HG02610 (cell line): ENCODE measurements around the gene EXOC3.
"Not testable (repeated sequence)": the region's sequence is repeated elsewhere in the genome, so short reads cannot be mapped to it uniquely, and the experiment has no call there.

ENCODE experiments used
- ATAC-seq: cut with Tn5 transposase; IDR thresholded peaks from one replicate; pipeline ENCODE4 v1.9.1; 2021; ENCODE audit warnings: mild to moderate bottlenecking, moderate library complexity; ENCODE audit not compliant: unreplicated experiment

The EXOC3 gene

DNA sequence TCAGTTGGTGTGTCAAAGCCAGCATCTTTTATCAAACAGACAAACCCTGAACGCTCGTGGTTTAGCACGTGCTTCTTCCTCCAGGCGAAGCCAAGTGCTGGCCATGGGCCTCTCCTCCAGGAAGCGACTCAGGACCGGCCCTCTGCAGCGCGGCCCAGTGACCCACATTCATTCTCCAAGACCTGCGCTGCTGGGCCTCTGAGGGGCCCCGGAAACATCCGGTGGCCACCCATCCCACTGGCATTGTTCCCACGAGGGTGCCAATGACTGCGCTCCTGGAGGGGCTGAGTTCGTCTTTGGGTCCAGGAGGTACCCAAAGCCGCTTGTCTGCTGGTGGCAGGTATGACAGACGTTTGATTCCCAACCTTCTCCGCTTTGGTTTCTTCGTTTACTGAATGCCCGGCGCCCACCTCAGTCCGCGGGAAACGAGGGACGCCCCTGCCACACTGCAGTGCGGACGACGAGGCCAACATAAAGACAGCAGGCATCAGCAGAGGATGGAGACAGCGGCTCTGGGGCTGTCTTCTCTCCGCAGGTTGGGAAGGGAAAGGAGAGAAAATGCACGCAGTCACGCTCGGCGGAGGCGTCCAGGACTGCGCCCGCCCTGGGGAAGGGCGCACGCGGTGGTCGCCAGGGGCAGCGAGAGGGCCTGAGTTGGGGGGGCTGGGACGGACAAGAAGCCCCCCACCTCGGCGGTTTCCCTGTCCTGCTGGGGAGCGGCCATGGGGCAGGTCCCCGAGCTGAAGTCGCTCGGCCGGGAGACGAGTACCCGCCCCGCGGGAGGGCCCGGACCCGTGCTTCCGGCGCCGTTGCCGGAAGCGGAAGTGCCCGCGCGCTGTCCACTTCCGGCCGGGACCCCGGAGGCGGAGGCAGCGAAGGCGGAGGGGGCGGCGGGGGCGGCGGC is at the start of gene EXOC3:
Gene EXOC3 (plus strand): TSS at position 842 of the 904 bp plus-strand sequence. CDS start 3,030 bp downstream, outside the sequence.
- peak; percentile 81 for ATAC-seq

DNA sequence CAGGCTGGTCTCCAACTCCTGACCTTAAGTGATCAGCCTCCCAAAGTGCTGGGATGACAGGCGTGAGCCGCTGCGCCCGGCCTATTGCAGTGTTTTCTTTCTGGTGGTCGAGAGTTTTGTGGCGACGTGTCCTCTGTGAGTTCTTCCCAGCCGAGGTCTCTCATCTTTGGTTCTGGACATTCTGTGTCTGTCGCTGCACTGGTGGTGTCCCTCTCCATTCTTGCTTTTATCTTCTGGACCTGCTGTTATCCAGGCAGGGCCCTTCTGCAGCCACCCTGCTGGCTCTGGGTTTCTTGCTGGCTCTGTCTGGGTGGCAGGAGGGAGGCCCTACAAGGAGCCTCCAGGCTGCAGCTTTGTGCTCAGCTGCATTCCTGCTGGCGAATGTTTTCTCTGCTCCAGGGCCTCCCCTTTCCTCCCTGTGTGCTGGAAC is 49.1 kb upstream of the EXOC3 start:
- ATAC-seq, result no peak

DNA sequence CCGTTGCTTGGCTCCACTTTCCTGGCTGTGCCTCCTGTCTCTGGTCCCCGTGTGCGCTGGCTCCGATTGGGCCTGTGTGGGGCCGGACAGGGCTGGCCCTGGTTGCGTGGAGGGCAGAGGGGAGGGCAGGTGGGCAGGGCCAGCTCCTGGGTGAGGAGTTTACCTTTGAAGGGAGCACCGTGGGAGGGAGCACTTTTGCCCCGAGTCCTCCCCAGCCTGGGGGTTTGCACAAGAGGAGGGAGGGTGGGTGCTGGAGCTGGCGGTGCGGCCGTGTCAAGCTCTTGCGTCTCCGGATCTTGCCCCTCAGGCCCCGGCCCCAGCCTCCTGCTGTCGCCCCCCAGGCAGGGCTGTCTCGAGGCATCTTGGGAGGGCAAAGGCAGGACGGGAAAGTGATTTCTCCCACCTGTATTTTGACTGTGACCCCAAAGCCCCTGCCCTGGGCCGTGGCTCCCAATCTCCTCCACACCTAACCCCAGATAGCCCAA is 48.3 kb upstream of the EXOC3 start:
- no peak for ATAC-seq

DNA sequence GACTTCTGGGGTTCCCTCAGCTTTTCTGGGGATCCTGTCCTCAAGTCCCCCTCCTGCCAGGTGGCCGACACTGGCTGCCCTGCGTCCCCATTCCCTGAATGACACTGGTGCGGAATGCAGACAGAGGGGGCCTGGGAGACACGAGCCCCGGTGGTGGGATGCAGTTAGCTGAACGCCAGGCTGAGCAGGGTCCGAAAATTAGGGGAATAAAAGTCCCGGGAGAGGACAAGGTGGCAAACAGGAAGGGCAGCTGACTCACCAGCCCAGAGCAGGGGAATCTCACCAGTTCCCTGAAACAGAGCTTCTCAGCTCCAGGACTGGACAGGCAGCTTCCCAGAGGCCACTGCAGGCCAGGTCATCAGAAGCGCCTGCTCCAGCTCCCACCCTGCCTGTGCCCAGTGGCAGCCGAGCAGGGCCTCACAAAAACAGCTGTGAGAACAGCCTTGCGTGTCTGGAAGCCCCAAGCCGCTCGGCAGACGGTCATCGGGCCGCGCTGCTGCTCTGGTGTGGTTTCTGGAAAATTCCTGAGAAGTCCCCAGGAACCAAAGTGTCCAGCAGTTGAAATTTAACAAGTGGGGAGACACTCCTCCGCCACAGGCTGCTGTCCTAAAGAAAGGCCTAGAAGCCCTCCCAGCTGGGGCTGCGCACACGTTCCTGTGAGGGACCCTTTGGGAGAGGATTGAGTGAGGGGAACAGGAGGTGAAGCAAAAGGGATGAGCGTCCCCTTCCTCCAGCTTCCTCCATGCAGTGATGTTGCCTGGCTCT is 47.6 kb upstream of the EXOC3 start:
- ATAC-seq, result no peak

DNA sequence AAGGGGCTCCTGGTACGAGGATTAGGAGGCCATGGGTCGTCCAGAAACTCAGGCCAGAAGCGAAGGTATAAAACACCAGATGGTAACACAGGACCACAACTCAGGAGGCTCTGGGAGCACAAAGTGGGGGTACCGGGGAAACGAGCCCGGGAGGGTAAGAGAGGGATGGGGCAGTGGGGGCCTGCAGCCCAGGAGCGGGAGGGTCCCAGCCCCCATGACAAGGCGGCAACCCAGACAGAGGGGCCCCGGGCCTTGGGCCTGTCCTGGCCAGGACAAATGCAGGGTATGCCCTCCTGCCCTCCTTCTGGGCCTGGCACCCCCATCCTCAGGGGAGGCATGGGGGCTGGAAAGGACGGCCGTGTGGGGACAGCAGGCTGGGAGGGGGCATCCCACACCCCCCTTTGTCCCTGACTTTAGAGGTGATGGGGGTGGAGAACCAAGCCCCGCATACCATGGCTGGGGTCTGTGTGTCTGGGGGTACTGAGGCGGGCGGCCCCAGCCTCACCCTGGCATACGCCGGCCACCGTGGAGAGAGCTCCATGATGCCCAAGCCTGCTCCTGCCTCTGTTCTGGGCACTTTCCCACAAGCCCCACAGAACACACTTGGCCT is 47.0 kb upstream of the EXOC3 start:
- ATAC-seq, result no peak

DNA sequence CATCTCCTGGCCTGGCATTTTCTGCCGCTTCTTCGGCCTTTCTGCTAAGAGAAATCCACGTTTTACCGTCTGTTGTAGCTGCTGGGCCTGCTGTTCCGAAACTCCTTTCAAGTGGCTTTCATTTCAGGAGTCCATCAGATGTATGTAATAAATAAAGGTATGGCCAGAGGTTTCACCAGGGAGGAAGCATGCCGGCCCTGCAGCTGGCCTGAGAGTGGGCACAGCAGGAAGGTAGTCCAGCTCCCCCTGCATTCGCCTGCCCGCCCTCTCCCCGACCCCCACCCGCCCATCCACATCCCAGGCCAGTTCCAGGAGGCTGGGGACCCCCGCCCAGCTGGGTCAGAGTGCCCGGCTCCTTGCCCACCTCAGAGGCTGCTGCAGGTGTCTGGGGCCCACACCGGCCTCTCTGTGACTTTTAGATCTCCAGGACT is 46.4 kb upstream of the EXOC3 start:
- ATAC-seq, result no peak

DNA sequence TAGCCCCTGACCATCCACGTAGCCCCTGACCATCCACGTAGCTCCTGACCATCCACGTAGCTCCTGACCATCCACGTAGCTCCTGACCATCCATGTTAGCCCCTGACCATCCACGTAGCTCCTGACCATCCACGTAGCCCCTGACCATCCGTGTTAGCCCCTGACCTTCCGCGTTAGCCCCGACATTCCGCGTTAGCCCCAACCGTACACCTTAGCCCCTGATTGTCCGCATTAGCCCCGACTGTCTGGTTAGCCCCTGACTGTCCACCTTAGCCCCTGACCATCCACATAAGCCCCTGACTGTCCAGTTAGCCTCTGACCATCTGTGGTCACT is 44.9 kb upstream of the EXOC3 start:
- ATAC-seq, result not testable (repeated sequence)

DNA sequence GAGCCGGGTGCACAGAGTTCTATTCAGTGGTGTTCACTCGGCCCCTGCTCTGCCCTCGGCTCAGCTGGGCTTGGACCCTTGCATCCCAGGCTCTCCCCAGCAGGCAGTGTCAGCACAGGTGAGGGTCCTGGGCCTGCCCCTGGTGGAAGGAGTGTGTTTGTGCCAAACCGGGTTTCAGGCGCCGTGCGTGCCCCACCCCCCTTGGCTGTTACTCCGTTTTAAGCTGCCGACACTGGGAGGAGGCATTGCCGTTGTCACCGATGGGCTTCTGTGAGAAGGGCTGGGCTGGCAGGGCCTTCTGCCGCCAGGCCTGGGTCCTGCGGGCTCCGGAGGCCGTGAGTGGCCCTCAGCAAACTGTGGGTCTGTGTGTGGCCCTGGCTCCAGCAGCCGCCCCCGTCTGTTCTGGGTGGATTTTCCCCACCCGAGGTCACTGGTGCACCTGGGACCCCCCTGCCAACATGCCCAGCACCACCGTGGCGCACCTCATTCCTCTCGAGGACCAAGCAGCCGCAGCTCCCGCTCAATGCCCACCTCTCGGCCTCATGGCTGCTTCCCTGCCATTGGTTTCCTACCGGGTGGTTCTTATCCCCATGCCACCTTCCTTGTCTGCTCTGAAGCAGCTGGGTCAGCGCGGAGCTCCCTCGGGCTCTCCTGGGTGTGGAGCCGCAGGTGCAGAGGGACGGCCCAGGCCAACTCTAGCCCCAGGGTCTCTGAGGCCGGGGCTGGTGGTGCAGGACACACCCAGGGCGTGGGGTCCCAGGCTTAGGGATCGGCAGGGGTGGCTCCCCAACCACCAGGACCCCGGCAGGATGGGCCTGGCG is 44.3 kb upstream of the EXOC3 start:
- ATAC-seq, result no peak

DNA sequence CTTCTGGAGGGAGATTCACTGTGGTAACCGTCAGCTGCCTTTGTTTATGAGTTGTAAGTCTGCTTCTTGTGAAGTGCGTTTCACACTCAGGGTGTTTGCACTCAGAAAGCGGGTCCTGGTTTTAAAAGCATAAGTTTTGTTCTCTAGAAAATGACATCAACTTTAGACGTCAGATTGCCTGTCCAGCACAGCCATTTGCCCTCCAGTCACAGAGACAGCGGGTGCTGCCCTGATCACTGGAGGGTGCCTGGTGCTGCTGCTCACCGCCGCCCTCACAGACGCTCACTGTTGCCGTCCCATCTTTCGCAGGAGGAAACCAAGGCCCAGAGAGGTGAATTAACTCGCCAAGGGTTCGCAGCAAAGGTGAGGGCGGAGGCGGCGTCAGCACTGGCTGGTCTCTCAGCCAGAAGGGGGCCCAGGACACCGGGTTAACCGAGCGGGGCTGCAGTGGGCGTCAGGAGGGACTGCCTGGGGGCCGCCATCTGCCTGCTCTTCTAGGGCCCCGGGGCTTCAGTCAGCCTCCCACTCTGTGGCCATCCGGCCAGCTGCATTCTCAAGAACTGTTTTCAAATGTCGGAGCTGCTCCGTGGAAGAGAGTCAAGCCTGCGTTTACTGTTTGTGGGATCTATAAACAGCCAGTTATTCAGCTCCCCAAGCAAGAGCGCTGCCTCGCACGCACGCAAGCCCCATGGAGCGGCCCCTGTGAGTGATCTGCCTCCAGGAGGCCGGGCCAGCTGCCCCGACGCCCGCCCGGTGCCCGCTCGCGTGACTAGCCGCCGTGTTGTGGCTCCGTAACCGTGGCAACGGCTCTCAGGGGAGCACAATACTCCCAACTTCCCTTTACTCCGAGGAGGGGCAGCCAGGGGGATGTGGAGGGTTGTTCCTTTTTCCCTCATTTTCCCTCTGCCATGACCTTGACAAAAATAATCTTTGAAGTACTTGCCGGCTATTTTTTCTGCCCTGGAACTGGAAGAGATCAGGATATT is 43.4 kb upstream of the EXOC3 start:
- peak; percentile 54 for ATAC-seq

DNA sequence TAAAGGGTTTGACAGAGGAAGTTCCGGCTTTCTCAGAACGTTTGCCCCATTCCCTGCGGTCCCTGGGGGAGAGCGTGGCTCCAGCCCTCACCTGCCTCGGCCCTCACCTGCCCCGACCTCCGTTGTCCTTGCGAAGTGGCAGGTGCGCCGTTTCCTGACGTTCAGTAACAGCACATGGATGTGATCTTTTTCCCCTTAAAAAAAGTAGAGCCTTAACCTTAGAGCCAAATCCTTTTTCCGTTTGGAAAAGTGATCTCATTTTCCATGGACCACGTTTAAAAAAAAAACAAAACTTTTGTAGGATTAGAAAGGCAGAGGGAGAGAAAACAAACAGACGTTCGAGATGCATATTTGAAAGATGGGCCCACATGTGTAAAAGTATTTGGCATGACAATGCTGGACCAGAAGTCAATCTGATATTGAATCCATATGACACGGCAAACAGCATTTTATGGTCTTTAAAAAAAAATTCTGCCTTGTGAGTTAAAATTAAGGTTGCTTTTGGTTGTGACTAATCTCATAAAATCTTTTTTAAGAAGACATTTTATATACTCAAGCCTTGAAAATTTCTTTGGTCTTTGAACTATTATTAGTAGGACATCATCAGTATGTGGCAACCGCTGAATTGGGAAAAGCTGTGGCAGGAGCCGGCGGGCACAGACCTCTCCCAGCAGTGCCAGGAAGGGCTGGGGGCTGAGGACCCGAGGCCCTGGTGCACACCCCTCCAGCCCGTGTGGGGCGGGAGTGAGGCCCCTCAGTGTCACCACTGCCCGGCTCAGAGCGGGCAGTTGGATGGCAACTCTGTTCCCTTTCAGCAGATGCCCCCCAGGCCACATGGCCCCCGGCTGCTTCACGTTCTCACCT is 42.5 kb upstream of the EXOC3 start:
- ATAC-seq, result no peak

DNA sequence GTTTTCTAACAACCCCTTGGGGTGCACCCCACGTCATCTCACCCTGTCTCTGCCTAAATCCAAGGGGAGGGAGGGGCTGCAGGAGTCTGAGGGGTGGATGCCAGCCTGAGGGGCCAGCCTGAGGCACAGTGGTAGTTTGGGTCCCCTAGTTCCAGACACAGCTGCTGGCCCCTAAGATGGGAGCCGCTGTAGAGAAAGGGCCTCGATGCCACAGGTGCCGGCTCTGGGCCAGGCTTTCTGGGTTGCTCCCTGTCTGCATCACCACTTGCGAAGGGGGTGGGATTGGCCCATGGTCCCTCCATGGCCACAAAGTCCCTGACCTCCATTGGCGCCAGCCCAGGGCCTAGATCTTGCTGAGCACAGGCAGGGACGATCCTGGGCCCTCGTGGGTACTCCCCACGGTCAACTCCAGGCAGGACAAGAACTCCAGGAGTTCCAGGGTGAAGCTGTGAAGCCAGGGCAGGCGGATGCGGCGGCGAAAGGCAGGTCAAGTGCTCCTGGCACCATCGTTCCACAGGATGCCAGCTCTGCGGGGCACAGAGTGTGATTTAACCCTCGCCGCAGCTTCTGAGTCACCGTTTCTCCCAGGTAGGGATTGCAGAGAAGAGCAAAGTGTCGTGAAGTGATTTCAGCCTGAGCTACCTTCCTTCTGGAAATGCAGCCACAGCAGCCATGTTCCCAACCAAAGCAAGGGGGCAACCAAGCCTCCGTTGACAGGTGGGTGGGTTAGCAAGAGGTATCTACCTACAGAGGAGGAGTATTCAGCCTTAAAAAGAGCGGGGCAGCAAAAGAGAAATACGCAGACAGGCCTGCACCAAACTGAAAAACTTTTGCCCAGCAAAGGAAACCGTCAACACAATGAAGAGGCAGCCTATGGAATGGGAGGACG is 41.6 kb upstream of the EXOC3 start:
- no peak for ATAC-seq

DNA sequence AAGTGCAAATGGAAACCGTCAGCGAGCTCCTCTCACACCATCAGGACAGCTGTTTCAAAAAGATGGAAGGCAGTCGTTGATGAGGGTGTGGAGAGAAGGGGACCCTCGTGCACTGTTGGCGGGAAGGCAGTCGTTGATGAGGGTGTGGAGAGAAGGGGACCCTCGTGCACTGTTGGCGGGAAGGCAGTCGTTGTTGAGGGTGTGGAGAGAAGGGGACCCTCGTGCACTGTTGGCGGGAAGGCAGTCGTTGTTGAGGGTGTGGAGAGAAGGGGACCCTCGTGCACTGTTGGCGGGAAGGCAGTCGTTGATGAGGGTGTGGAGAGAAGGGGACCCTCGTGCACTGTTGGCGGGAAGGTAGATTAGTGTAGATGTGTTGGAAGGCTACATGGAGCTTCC is 40.8 kb upstream of the EXOC3 start:
- ATAC-seq, result not testable (repeated sequence)

DNA sequence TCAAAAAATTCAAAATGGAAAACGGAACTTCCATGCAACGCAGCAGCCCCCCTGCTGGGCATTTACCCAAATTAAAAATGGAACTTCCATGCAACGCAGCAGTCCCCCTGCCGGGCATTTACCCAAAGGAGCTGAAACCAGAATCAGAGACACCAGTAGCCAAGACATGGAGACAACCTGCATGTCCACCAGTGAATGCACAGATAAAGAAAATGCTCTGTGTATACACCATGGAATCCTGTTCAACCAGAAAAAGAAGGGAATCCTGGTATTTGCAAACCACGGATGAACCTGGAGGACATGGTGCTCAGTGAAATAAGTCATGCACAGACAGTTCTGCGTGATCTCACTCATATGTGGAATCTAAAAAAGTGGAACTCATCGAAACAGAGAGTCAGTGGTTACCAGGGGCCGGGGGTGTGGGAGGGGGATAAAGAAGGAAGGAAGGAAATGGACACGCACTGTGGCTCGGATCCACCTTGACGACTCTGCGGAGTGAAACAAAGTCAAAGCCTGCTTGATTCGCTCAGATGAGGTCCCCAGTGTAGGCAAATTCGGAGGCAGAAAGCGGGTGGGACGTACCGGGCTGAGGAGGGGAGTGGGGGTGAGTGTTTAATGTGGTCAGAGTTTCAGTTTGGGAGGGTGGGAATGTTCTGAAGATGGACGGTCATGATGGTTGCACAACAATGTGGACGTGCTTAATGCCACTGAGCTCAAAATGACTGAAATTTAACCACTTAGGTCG is 40.2 kb upstream of the EXOC3 start:
- peak; percentile 81 for ATAC-seq

DNA sequence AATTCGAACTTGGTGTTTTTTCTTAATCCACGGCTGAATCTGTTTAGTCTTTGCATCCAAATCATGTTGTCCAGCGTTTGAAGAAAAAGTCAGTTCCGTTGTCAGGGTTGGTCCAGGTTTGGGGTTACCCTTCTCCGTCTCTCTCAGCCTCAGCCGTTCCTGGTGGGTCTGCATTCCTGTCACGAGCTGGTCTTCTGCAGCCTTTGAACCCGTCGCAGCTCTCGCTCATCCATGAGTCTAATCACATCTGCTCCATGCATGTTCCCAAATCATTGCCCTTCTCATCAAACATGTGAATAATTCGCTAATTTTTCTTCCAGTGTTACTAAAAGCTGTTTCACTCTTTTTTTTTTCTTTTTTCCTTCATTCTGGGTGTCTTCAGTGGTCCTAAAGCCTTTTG is 39.0 kb upstream of the EXOC3 start:
- ATAC-seq, result no peak

DNA sequence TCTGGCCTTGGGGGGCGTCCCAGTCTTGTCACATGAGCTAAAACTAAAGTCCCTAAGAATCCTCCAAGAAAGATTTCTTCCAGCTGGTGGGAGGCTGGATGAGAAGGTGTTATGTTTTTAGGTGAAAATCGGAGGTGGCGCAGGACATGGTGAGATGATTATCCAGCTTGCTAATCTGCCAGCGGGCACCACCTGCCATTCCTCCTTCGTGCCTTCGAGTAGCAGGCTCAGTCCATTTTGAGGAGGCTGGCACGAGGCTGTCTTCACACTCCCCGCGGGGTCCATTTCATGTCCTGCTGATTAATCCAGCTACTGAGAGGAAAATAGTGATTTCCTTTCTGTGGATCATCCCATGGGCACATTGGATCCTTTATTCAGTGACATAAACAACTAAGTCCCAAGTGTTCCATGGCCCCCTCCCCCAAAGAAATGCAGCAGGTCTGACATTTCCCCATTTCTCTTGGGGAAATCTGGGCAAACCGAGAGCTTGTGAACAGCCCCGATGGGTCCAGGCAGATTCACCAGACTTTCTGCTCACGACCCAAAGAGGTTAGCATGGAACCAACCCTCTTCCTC is 38.2 kb upstream of the EXOC3 start:
- no peak for ATAC-seq

DNA sequence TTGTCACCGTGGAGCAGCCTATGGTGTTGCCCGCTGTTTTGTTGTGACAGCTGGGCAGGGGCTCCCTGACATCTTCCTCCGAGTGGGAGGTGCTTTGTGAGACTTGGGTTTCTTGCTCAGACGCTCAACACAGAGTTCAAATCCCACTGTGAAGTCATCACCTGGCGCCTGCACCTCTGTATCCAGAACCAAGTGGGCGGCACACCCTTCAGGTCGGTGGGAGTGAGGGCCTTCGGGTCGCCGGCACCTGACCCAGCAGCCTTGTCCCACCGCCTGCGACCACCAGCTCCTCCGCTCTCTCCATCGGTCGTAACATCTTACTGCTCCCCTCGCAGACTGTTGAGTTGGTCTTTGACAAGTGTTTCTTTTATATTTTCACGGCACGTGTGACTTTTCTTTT is 37.6 kb upstream of the EXOC3 start:
- no peak for ATAC-seq
